Measurements from ENCODE around the gene CNFN.
A peak's percentile ranks its signal among the peaks of the same experiment; 100 is the strongest.

GRCh38 chr19:42423462-42424344, 33.6 kb upstream of the CNFN start:
- TF ChIP-seq, protein P1, sequence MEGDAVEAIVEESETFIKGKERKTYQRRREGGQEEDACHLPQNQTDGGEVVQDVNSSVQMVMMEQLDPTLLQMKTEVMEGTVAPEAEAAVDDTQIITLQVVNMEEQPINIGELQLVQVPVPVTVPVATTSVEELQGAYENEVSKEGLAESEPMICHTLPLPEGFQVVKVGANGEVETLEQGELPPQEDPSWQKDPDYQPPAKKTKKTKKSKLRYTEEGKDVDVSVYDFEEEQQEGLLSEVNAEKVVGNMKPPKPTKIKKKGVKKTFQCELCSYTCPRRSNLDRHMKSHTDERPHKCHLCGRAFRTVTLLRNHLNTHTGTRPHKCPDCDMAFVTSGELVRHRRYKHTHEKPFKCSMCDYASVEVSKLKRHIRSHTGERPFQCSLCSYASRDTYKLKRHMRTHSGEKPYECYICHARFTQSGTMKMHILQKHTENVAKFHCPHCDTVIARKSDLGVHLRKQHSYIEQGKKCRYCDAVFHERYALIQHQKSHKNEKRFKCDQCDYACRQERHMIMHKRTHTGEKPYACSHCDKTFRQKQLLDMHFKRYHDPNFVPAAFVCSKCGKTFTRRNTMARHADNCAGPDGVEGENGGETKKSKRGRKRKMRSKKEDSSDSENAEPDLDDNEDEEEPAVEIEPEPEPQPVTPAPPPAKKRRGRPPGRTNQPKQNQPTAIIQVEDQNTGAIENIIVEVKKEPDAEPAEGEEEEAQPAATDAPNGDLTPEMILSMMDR (IDR thresholded peaks at IDR 0.05), result no peak
- TF ChIP-seq POLR2A (IDR thresholded peaks at IDR 0.05) (peak; percentile 39), POLR2AphosphoS5 (IDR thresholded peaks at IDR 0.05) (peak in 2 of 3 donors; percentile 43 to 63), EP300 (IDR thresholded peaks at IDR 0.05; ENCODE audit: low read depth) (no peak)

Measured in transverse colon (tissue), 4 donors.